HG03432 (cell line): ENCODE data around the gene CSAD.
A peak's percentile ranks its signal among the peaks of the same experiment; 100 is the strongest.
"Not testable (repeated sequence)": the region's sequence is repeated elsewhere in the genome, so short reads cannot be mapped to it uniquely, and the experiment has no call there.

Experiments
- ATAC-seq: cut with Tn5 transposase; IDR thresholded peaks from one replicate; pipeline ENCODE4 v1.9.1; 2021; ENCODE audit warnings: mild to moderate bottlenecking, moderate library complexity; ENCODE audit not compliant: unreplicated experiment

CSAD gene

GRCh38 chr12:53181935-53182334 is 1.2 kb upstream of the CSAD start:
- no peak for ATAC-seq

- peak; percentile 62 for ATAC-seq
These were observed 363 bp upstream of the CSAD start for GRCh38 chr12:53180931-53181645.

- ATAC-seq = peak; percentile 6
These were observed 972 bp downstream of the CSAD start for GRCh38 chr12:53179687-53180219.

DNA sequence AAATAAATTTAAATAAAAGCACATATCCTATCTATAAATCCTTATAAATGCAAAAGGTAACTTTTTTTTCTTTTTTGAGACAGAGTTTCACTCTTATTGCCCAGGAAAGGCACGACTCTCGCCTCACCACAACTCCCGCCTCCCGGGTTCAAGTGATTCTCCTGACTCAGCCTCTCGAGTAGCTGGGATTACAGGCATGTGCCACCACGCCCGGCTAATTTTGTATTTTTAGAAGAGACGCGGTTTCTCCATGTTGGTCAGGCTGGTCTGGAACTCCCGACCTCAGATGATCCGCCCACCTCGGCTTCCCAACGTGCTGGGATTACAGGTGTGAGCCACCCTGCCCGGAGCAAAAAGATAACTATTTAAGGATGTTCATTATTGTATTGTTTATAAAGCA is 1.9 kb downstream of the CSAD start:
- ATAC-seq = not testable (repeated sequence)

DNA sequence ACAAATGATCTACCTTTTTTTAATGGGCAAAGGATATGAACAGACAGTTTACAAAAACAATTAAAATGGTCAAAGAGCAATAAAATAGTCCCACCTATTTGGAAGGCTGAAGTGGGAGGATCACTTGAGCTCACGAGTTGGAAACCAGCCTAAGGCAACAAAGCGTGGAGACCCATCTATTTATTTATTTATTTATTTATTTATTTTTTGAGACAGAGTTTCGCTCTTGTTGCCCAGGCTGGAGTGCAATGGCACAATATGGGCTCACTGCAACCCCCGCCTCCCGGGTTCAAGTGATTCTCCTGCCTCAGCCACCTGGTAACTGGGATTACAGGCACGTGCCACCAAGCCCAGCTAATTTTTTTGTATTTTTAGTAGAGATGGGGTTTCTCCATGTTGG is 3.3 kb downstream of the CSAD start:
- ATAC-seq = not testable (repeated sequence)

- ATAC-seq = no peak
These were observed 4.0 kb downstream of the CSAD start for GRCh38 chr12:53176750-53177149.

DNA sequence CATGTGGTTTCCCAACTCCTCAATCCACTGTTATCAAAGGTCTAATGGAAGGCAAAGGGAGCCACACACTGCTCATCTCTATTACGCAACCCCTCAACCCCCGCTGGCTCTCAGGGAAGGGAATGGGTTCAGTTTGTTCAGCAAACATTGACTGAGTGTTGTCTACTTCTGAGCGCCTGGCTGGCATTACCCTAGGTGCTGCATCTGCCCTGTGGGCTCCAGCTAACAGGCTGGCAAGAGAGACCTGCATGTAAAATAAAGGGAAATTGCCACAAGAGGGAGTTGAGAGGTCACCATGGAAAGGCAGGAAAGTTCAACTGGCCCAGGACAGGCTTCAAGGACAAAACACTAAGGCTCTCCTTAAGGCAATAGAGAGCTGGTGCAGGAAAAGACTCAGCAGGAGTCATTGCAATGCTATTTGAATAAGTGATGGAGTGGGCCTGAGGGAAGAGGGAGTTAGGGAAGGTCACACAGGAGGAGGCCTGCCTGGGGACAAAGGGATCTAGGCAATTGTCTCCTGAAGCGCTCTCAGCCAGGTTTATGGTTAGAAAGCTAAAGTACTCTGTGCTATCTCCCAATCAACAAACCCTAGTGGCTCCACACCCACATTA is 5.7 kb downstream of the CSAD start:
- no peak for ATAC-seq

DNA sequence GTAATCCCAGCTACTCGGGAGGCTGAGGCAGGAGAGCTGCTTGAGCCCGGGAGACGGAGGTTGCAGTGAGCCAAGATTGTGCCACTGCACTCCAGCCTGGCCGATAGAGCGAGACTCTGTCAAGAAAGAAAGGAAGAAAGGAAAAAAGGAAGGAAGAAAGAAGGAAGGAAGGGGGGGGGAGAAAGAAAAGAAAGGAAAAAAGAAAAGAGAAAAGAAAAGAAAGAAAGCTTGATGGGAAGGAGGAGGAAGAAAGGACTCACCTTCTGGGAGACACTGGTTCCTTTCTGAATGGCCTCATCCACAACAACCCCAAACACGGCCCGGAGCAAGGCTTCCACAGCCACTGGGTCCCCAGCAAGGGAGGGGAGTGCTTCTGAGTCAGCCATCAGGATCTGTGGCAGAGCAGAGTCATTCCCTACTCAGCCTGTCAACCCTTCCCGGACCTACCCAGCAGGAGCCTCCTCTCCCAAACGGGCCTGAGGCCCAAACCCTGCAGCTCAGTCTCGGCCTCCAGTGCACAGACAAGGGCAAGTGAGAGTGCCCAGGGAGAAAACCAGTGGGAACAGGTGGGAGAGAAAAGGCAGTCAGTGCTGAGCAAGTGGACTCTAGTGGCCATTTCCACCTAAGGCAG is 7.5 kb downstream of the CSAD start:
- ATAC-seq = no peak

DNA sequence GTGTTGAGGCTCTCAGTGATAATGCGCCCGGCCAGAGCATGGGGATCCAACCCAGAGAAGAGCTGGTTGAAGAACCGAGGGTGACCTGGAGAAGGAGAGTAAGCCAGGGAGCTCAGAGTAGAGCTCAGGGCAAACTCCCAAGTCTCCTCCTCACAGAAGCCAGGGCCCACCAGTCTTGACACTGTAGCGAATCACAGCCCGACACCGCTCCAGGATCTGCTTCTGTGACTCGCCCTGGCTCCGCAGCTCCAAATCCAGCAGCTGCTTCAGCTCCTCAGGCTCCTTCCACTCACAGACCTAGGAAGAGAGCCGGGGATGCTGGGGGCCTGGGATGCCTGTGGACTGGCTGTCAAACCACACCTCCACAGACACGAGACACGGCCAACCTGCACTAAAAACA is 8.4 kb downstream of the CSAD start:
- no peak for ATAC-seq

GRCh38 chr12:53171725-53172329 is 8.9 kb downstream of the CSAD start:
- no peak for ATAC-seq

DNA sequence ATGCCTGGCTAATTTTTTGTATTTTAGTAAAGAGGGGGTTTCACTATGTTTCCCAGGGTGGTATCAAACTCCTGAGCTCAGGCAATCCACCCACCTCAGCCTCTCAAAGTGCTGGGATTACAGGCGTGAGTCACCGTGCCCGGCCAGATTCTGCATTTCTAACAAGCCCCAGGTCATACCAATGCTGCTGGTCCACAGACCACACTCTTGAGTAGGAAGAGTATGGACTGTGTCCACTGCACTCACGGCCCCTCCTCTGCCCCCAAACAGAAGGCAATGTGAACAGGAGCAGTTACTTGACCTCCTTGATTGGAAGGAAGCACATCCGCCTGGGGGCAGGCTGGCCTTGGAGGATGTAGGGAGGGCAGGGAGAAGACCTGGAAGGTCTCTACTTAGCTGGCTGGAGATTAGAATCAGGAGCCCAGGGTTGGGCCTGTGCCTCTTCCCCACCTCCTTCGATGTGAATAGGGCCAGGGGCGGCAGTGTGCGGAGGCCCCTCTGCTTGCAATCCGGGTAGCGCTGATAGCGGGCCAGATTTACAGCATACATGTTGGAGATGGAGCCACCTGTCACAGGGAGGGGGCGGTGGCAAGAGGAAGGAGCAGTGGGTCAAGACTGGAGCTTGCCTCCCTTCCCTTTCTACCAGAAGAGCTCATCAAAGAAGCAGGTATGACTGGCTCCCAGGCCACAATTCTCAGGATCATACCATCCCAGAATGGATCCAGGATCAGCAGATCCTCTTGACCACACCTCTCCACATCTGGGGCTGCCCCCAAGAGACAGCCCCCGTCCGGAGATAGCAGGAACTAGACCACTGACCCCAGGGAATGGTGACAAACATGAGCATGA is 9.6 kb downstream of the CSAD start:
- ATAC-seq = no peak

- no peak for ATAC-seq
These were observed 10.5 kb downstream of the CSAD start for GRCh38 chr12:53170215-53170614.

DNA sequence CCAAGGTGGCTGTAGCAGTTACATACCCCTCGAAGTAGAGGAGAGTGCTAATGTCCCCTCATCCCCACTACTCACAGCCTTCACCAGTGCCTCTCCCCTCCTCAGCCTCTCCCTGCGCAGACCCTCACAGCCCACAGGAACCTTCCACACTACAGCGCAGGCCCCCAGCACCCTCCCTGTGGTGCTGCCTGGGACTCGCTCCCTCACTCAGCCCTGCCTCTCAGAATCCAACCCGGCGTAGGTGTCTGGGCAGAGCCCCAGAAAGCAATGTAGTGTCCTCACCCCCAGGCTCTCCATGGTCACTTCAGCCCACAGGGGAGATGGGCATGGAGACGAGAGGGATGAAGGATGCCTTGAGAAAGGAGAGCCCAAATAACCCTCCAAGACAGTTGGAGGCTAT is 11.1 kb downstream of the CSAD start:
- no peak for ATAC-seq

- ATAC-seq = no peak
These were observed 13.9 kb downstream of the CSAD start for GRCh38 chr12:53166837-53167236.

- ATAC-seq = not testable (repeated sequence)
These were observed 17.7 kb downstream of the CSAD start for GRCh38 chr12:53163008-53163407.

DNA sequence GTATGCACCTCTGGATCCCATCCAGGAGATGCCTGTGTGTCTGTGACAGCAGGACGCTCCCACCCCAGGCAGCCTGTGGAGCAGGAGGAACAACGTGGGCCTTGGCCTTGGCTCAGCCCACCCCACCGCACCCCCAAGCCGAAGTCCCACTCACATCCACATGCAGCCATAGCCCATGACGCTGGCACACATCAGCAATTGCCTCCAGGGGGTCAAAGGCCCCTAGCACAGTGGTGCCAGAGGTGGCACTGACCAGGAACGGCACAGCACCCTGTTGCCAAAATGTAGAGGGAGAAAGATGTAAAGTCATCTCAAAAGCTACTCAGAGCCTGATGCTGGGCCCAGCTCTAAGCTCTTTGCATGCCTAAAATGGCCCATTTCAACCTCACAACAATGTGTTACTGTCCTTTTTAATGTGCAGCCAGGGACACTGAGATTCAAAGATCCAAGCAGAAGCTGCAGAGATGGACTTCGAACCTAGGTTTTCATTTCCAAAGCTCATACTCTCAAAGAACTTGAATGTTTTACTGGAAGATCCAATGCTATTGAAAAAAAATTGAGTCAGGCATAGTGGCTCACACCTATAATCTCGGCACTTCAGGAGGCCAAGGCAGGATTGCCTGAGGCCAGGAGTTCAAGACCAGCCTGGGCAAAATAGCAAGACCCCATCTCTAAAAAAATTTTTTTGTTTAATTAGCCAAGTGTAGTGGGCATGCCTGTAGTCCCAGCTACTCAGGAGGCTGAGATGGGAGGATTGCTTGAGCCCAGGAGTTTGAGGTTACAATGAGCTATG is 19.4 kb downstream of the CSAD start:
- ATAC-seq = no peak

- ATAC-seq = no peak
These were observed 20.1 kb downstream of the CSAD start for GRCh38 chr12:53160673-53161072.

GRCh38 chr12:53160000-53160399 is 20.7 kb downstream of the CSAD start:
- ATAC-seq = no peak

DNA sequence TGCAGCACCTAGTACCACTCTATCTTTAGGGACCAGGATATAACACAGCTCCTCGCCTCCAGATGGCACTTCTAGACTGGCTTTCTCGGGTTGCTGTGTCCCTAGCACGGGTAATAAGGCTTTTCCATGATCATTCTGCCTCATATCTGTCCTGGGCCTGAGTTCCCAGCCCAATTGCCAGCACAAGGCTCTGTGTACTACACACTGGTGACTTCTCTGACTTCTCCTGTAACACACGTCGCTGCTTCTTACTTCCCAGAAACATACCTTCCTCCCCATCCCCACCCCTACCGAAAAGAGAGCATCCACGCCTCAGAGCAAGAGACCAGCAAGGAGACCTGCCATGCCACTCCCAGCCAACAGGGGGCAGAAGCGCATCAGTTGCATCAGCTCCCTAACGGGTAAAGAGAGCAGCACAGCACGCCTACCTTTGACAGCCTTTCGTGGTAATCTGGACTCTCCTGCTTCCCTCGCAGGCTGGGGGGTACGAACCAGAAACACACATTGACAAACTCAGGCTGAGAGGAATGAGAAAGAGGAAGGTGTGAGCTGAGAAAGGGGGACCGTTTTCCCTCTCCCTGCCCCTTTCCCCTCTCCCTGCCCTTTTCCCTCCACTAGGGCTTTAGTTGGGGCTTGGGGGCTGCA is 21.4 kb downstream of the CSAD start:
- ATAC-seq = peak; percentile 64
